CD4-positive, CD25-positive, alpha-beta regulatory T cell (primary cell): ENCODE data around the gene POP4. TPM values are rescaled to one million over a fixed set of nuclear protein-coding genes. Genes with fewer than 3 reads are reported as not detected.

Source experiments
- ATAC-seq, 2 donors: fragments of 150-1000 bp; cut with Tn5 transposase; one replicate each; pipeline ENCODE4 v1.10.0; 2021; ENCODE audit warnings: low read depth in 2 of 2, moderate number of reproducible peaks in 2 of 2, moderate library complexity in 1 of 2
- DNase-seq, 3 donors: peaks; one replicate each; pipeline versions ENCODE4 v3.0.0 to v3.0.0-alpha.2; 2012 to 2022; ENCODE audit warnings: mixed read lengths in 1 of 3
- H3K27ac ChIP-seq: one replicate; pipeline ENCODE4 v1.7.0; 2013; ENCODE audit warnings: mild to moderate bottlenecking, low read length; ENCODE audit not compliant: insufficient read depth, poor library complexity, severe bottlenecking
- H3K27me3 ChIP-seq: one replicate; pipeline ENCODE4 v1.7.0; 2013; ENCODE audit warnings: low read length; ENCODE audit not compliant: control insufficient read depth, insufficient read depth
- H3K36me3 ChIP-seq: one replicate; pipeline ENCODE4 v1.7.0; 2013; ENCODE audit warnings: mild to moderate bottlenecking, low read length, moderate library complexity; ENCODE audit not compliant: control insufficient read depth, insufficient read depth
- H3K4me1 ChIP-seq: 2 replicates; pipeline ENCODE4 v1.7.0; 2013; ENCODE audit warnings: mild to moderate bottlenecking, low read length; ENCODE audit not compliant: insufficient read depth, control insufficient read depth, poor library complexity, severe bottlenecking
- H3K4me3 ChIP-seq: one replicate; pipeline ENCODE4 v1.7.0; 2013; ENCODE audit warnings: low read depth, mild to moderate bottlenecking, low read length, moderate library complexity
- H3K9me3 ChIP-seq, 2 experiments: 1 replicate in 1 of 2; 2 replicates in 1 of 2; pipeline ENCODE4 v1.7.0; 2013; ENCODE audit warnings: low read length in 2 of 2, mild to moderate bottlenecking in 1 of 2, moderate library complexity in 1 of 2; ENCODE audit not compliant: control insufficient read depth in 2 of 2
- H3K27ac Mint-ChIP-seq, 3 donors: one replicate each; pipeline ENCODE4 v1.8.0; 2020 to 2022; ENCODE audit warnings: mild to moderate bottlenecking in 3 of 3, mixed read lengths in 3 of 3, moderate library complexity in 2 of 3
- H3K27me3 Mint-ChIP-seq: one replicate; pipeline ENCODE4 v1.8.0; 2022; ENCODE audit warnings: mild to moderate bottlenecking, mixed read lengths
- H3K36me3 Mint-ChIP-seq: one replicate; pipeline ENCODE4 v1.8.0; 2020; ENCODE audit warnings: mixed read lengths
- H3K4me1 Mint-ChIP-seq, 4 donors: one replicate each; pipeline ENCODE4 v1.8.0; 2020 to 2022; ENCODE audit warnings: mixed read lengths in 4 of 4, mild to moderate bottlenecking in 1 of 4
- H3K4me3 Mint-ChIP-seq, 4 donors: one replicate each; pipeline ENCODE4 v1.8.0; 2020 to 2022; ENCODE audit warnings: mild to moderate bottlenecking in 4 of 4, mixed read lengths in 4 of 4, moderate library complexity in 3 of 4
- H3K9me3 Mint-ChIP-seq, 7 donors: one replicate each; pipeline ENCODE4 v1.8.0; 2020 to 2022; ENCODE audit warnings: mixed read lengths in 7 of 7, mild to moderate bottlenecking in 3 of 7, moderate library complexity in 2 of 7
- polyA plus RNA-seq, 4 donors: library from polyadenylated mRNA; unstranded; fragments of 300-500 nt; fragmentation: Illumina TruSeq; gene quantifications; one replicate each; pipeline ENCODE4 v1.2.3, GENCODE V29; 2021
- total RNA-seq: library from RNA; stranded (reverse); gene quantifications from one replicate; pipeline ENCODE4 v1.2.3, GENCODE V29; 2022

The POP4 gene
- total and polyA plus RNA-seq, 5 donors from 2014 or later = 64.3 to 202 (median 188) TPM

- no peaks in the 10 kb centered on the region for H3K27me3 ChIP-seq
- H3K4me1 ChIP-seq = peaks cover 2% of the 10 kb centered on the region
- DNase-seq = no peak
- Mint-ChIP-seq H3K27me3 (peaks cover 4% of the 10 kb centered on the region), H3K4me1 (peaks cover 0 to 4% (median 1%) of the 10 kb centered on the region in 4 donors), H3K4me3 (no peak overlapping the region), H3K9me3 (peaks cover 0 to 2% (median 0%) of the 10 kb centered on the region in 7 donors), H3K36me3 (no peaks in the 10 kb centered on the region), H3K27ac (no peak overlapping the region)
- no peak overlapping the region for H3K4me3 ChIP-seq
- H3K9me3 ChIP-seq = peaks cover 0 to 3% of the 10 kb centered on the region in 2 experiments
- H3K36me3 ChIP-seq = no peaks in the 10 kb centered on the region
- ATAC-seq = no peak
- H3K27ac ChIP-seq = no peak overlapping the region
Observed at GRCh38 chr19:29629836-29630534, 23.9 kb downstream of the POP4 start.

GRCh38 chr19:29630655-29631054, 24.6 kb downstream of the POP4 start:
- Mint-ChIP-seq H3K36me3 (no peaks in the 10 kb centered on the region), H3K27ac (no peak overlapping the region), H3K4me1 (no peaks in the 10 kb centered on the region), H3K4me3 (no peak overlapping the region), H3K27me3 (peaks cover 4% of the 10 kb centered on the region), H3K9me3 (peaks cover 0 to 2% (median 0%) of the 10 kb centered on the region in 7 donors)
- H3K4me3 ChIP-seq = no peak overlapping the region
- H3K36me3 ChIP-seq = no peaks in the 10 kb centered on the region
- ATAC-seq (no peak), DNase-seq (no peak)
- peaks cover 0 to 3% of the 10 kb centered on the region in 2 experiments for H3K9me3 ChIP-seq
- no peak overlapping the region for H3K27ac ChIP-seq
- H3K4me1 ChIP-seq = no peaks in the 10 kb centered on the region
- no peaks in the 10 kb centered on the region for H3K27me3 ChIP-seq

DNA sequence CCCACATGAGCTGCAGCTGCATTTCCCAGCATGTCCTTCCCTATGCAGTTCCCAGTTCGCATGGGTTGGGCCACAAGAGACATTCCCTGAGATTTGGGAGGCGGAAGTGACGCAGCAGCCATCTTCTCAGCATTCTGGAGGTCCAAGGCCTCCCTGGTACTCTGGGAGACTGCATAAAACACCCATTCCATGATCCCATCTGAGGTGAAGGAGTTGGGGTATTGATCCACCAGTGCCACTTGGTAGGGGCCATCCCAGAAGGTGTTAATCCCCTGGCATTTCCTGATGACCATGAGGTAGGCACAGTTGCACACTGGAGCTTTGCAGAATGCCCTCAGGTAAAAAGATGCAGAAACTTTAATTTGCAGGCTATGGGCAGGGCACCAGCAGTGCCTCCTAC, 25.4 kb downstream of the POP4 start:
- Mint-ChIP-seq H3K4me1 (no peaks in the 10 kb centered on the region), H3K4me3 (no peak overlapping the region), H3K36me3 (no peaks in the 10 kb centered on the region), H3K27ac (no peak overlapping the region), H3K9me3 (peaks cover 0 to 2% (median 0%) of the 10 kb centered on the region in 7 donors), H3K27me3 (peaks cover 4% of the 10 kb centered on the region)
- Histone ChIP-seq H3K4me3 (no peak overlapping the region), H3K4me1 (no peaks in the 10 kb centered on the region), H3K36me3 (no peaks in the 10 kb centered on the region), H3K27me3 (no peaks in the 10 kb centered on the region), H3K9me3 (peaks cover 0 to 3% of the 10 kb centered on the region in 2 experiments), H3K27ac (no peak overlapping the region)
- no peak for ATAC-seq
- DNase-seq = no peak

DNA sequence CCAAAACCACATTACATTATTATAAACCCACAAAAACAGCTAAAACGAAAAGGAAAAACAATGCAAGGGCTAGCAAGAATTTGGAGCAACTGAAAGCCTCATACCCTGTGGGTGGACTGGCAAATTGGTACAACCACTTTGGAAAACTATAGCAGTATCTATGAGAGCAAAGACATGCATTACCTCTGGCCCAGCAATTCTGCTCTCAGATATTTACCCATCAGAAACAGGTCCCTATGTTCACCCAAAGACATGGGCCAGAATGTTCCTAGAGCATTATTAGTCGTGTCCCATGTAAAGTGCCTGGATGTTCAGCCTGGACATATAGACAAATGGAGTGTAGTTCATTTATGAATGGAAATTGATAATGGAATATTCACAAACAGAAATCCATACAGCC, 27.9 kb downstream of the POP4 start:
- no peak for DNase-seq
- Histone ChIP-seq H3K4me3 (no peak overlapping the region), H3K4me1 (no peaks in the 10 kb centered on the region), H3K36me3 (no peaks in the 10 kb centered on the region), H3K27me3 (no peaks in the 10 kb centered on the region), H3K9me3 (peaks cover 0 to 3% of the 10 kb centered on the region in 2 experiments), H3K27ac (no peak overlapping the region)
- H3K36me3 Mint-ChIP-seq = no peaks in the 10 kb centered on the region
- no peak for ATAC-seq
- H3K27ac Mint-ChIP-seq = no peak overlapping the region
- no peak overlapping the region for H3K4me3 Mint-ChIP-seq
- H3K27me3 Mint-ChIP-seq = peaks cover 13% of the 10 kb centered on the region
- no peaks in the 10 kb centered on the region for H3K4me1 Mint-ChIP-seq
- H3K9me3 Mint-ChIP-seq = peaks cover 0 to 2% (median 0%) of the 10 kb centered on the region in 7 donors

GRCh38 chr19:29634423-29635130, 28.5 kb downstream of the POP4 start:
- no peak overlapping the region for H3K4me3 Mint-ChIP-seq
- H3K27me3 ChIP-seq = no peaks in the 10 kb centered on the region
- peaks cover 0 to 2% (median 0%) of the 10 kb centered on the region in 7 donors for H3K9me3 Mint-ChIP-seq

GRCh38 chr19:29635963-29636362, 29.9 kb downstream of the POP4 start:
- H3K4me1 ChIP-seq = no peaks in the 10 kb centered on the region
- H3K27ac ChIP-seq = no peak overlapping the region
- no peak overlapping the region for H3K4me3 Mint-ChIP-seq
- peaks cover 0 to 3% of the 10 kb centered on the region in 2 experiments for H3K9me3 ChIP-seq
- peaks cover 0 to 2% (median 0%) of the 10 kb centered on the region in 7 donors for H3K9me3 Mint-ChIP-seq
- no peaks in the 10 kb centered on the region for H3K4me1 Mint-ChIP-seq
- H3K36me3 Mint-ChIP-seq = no peaks in the 10 kb centered on the region
- no peaks in the 10 kb centered on the region for H3K36me3 ChIP-seq
- H3K4me3 ChIP-seq = no peak overlapping the region
- H3K27ac Mint-ChIP-seq = no peak overlapping the region
- peaks cover 27% of the 10 kb centered on the region for H3K27me3 Mint-ChIP-seq
- no peak for ATAC-seq
- H3K27me3 ChIP-seq = no peaks in the 10 kb centered on the region
- DNase-seq = no peak

More at GRCh38 chr19:29634423-29635130, 28.5 kb downstream of the POP4 start:
- Histone ChIP-seq H3K4me1 (no peaks in the 10 kb centered on the region), H3K9me3 (peaks cover 0 to 3% of the 10 kb centered on the region in 2 experiments), H3K36me3 (no peaks in the 10 kb centered on the region), H3K4me3 (no peak overlapping the region), H3K27ac (no peak overlapping the region)
- H3K36me3 Mint-ChIP-seq = no peaks in the 10 kb centered on the region
- H3K27ac Mint-ChIP-seq = no peak overlapping the region
- H3K4me1 Mint-ChIP-seq = no peaks in the 10 kb centered on the region
- peaks cover 17% of the 10 kb centered on the region for H3K27me3 Mint-ChIP-seq
- ATAC-seq (no peak), DNase-seq (no peak)

DNA sequence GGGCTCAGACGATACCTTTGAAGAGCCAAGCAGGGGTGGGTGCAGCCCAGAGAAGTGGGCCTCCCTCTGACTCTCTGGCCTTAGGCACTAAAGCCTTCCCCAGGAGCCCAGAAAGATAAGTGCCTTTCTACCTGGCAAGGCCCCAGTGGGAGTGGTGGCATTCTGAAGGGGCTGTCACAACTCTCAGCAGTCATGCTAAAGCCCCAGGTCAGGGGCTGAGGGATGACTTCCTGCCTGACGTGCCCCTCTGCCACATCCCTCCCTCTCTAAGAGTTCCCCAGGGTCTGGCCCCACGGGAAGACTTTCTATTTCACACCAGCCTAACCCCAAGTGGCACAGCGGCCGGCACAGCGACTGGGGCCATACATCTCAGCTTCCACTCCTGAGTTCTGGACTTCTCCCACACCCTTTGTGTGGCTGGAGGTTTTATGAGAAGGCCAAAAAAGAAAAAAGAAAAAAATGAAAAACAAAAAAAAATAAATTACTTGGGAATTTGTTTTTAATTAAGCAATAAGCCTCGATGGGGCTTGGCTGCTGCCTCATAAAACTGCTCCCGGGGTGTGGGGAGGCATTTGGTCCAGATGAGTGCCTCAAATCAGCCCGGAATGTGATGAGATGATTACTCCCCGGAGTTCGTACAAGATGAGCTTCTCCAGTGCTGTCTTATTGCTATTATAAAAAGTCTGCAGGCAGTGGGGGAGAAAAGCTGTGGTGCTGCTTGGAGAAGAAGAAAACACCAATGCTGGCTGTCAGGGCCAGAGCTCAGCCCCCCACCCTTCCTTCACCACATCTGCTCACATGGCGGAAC, 30.7 kb downstream of the POP4 start:
- Mint-ChIP-seq H3K36me3 (no peaks in the 10 kb centered on the region), H3K4me3 (no peak overlapping the region), H3K27ac (no peak overlapping the region), H3K4me1 (no peaks in the 10 kb centered on the region), H3K27me3 (peaks cover 35% of the 10 kb centered on the region), H3K9me3 (peaks cover 0 to 2% (median 0%) of the 10 kb centered on the region in 7 donors)
- no peak overlapping the region for H3K4me3 ChIP-seq
- H3K9me3 ChIP-seq = peaks cover 0 to 3% of the 10 kb centered on the region in 2 experiments
- no peaks in the 10 kb centered on the region for H3K36me3 ChIP-seq
- H3K27ac ChIP-seq = no peak overlapping the region
- DNase-seq = no peak
- H3K27me3 ChIP-seq = no peaks in the 10 kb centered on the region
- H3K4me1 ChIP-seq = no peaks in the 10 kb centered on the region
- ATAC-seq = no peak
